GM03348 (cell line): Measurements from ENCODE around the gene CRHR2.
A peak's percentile ranks its signal among the peaks of the same experiment; 100 is the strongest.
"Not testable (repeated sequence)": the region's sequence is repeated elsewhere in the genome, so short reads cannot be mapped to it uniquely, and the experiment has no call there.

Experiments used
- DNase-seq: peaks from one replicate; pipeline ENCODE4 v3.0.0; 2012; ENCODE audit warnings: low spot score

CRHR2 gene

GRCh38 chr7:30682212-30683083 is at the start of gene CRHR2:
CRHR2 (minus strand) TSS chr7:30682456; CDS start chr7:30682280, 176 bp downstream.
- DNase-seq, result peak; percentile 38

GRCh38 chr7:30731581-30731980 is 49.3 kb upstream of the CRHR2 start:
- DNase-seq, result no peak

GRCh38 chr7:30730996-30731395 is 48.7 kb upstream of the CRHR2 start:
- no peak for DNase-seq

GRCh38 chr7:30730097-30730496 is 47.8 kb upstream of the CRHR2 start:
- no peak for DNase-seq

- DNase-seq, result no peak
Observed at GRCh38 chr7:30729642-30730041, 47.4 kb upstream of the CRHR2 start.

GRCh38 chr7:30728591-30729100 is 46.4 kb upstream of the CRHR2 start:
- DNase-seq, result no peak

- DNase-seq, result peak; percentile 66
Observed at GRCh38 chr7:30727061-30727945, 45.0 kb upstream of the CRHR2 start.

GRCh38 chr7:30726296-30727006 is 44.2 kb upstream of the CRHR2 start:
- DNase-seq, result no peak

- DNase-seq, result no peak
Observed at GRCh38 chr7:30723776-30724175, 41.5 kb upstream of the CRHR2 start.

GRCh38 chr7:30722671-30723070 is 40.4 kb upstream of the CRHR2 start:
- no peak for DNase-seq

- DNase-seq, result no peak
Observed at GRCh38 chr7:30722187-30722586, 39.9 kb upstream of the CRHR2 start.

- DNase-seq, result no peak
Observed at GRCh38 chr7:30721211-30721610, 39.0 kb upstream of the CRHR2 start.

- DNase-seq, result not testable (repeated sequence)
Observed at GRCh38 chr7:30719434-30719833, 37.2 kb upstream of the CRHR2 start.

GRCh38 chr7:30717181-30717580 is 34.9 kb upstream of the CRHR2 start:
- no peak for DNase-seq

- DNase-seq, result no peak
Observed at GRCh38 chr7:30714129-30714528, 31.9 kb upstream of the CRHR2 start.

- DNase-seq, result no peak
Observed at GRCh38 chr7:30713392-30713791, 31.1 kb upstream of the CRHR2 start.

GRCh38 chr7:30710669-30711068 is 28.4 kb upstream of the CRHR2 start:
- DNase-seq, result no peak

GRCh38 chr7:30709549-30709948 is 27.3 kb upstream of the CRHR2 start:
- no peak for DNase-seq

- DNase-seq, result no peak
Observed at GRCh38 chr7:30708983-30709382, 26.7 kb upstream of the CRHR2 start.

GRCh38 chr7:30708412-30708811 is 26.2 kb upstream of the CRHR2 start:
- no peak for DNase-seq

GRCh38 chr7:30707391-30708357 is 25.4 kb upstream of the CRHR2 start:
- DNase-seq, result no peak
